ENCODE data around the gene NFIB. TPM values are rescaled to one million over a fixed set of nuclear protein-coding genes. Genes with fewer than 3 reads are reported as not detected.

The NFIB gene
- total and polyA plus RNA-seq, 8 donors = 6.7 to 624 (median 71.4) TPM

- no peak overlapping the region for H3K4me3 ChIP-seq
- no peak for DNase-seq
- WGBS, 5 donors = 83 to 95% (median 92%) methylated on average over 1 of the region's 1 CpG
- H3K9me3 ChIP-seq = no peaks in the 10 kb centered on the region
- peaks cover 16 to 69% (median 42%) of the 10 kb centered on the region in 4 donors for H3K4me1 ChIP-seq
- intact Hi-C loops (cut with DNase I; ENCODE audit: low total_unique reads) = no loop called here
- no peaks in the 10 kb centered on the region for H3K36me3 ChIP-seq
- H3K27ac ChIP-seq = peak overlapping the region in 4 of 5 donors; percentile 35 to 65 (median 55)
- TF ChIP-seq CTCF (IDR thresholded peaks at IDR 0.05) (no peak), POLR2AphosphoS5 (IDR thresholded peaks at IDR 0.05) (no peak), POLR2A (IDR thresholded peaks at IDR 0.05) (no peak), EP300 (IDR thresholded peaks at IDR 0.05) (no peak)
- no peaks in the 10 kb centered on the region for H3K27me3 ChIP-seq
Observed at GRCh38 chr9:14222149-14222835, 91.6 kb downstream of the NFIB start.

GRCh38 chr9:14221558-14221957 lies 92.4 kb downstream of the NFIB start:
- H3K4me3 ChIP-seq = no peak overlapping the region
- TF ChIP-seq POLR2AphosphoS5 (IDR thresholded peaks at IDR 0.05) (peak in 1 of 3 donors; percentile 60), EP300 (IDR thresholded peaks at IDR 0.05) (no peak), CTCF (IDR thresholded peaks at IDR 0.05) (no peak), POLR2A (IDR thresholded peaks at IDR 0.05) (no peak)
- DNase-seq = peak in 1 of 2 donors; percentile 67
- peak overlapping the region in 4 of 5 donors; percentile 35 to 65 (median 55) for H3K27ac ChIP-seq
- peaks cover 16 to 77% (median 44%) of the 10 kb centered on the region in 4 donors for H3K4me1 ChIP-seq
- no peaks in the 10 kb centered on the region for H3K36me3 ChIP-seq
- H3K27me3 ChIP-seq = no peaks in the 10 kb centered on the region
- intact Hi-C loops (cut with DNase I; ENCODE audit: low total_unique reads) = no loop called here
- H3K9me3 ChIP-seq = no peaks in the 10 kb centered on the region

DNA sequence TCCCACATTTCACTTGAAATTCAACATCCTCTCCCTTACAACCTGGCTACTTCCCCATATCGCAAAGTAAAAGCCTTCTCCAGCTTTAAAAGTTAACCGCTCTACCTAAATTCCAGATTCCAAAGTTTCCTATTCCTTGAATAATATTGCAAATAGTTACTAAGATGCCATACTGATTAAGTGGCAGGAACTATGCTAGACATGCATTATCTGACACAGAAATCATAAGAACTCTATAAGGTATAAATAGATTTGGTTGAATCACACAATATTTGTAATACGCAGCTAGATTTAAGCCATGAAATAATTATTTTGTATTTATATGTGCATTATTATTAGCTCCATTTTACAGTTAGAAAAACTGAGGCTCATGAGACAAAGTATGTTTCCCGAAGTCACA lies 92.8 kb downstream of the NFIB start:
- no peaks in the 10 kb centered on the region for H3K9me3 ChIP-seq
- no peak overlapping the region for H3K4me3 ChIP-seq
- WGBS, 5 donors = 88 to 99% (median 94%) methylated on average over 4 of the region's 4 CpGs
- no peaks in the 10 kb centered on the region for H3K36me3 ChIP-seq
- TF ChIP-seq CTCF (IDR thresholded peaks at IDR 0.05) (no peak), EP300 (IDR thresholded peaks at IDR 0.05) (no peak), POLR2A (IDR thresholded peaks at IDR 0.05) (no peak), POLR2AphosphoS5 (IDR thresholded peaks at IDR 0.05) (no peak)
- intact Hi-C loops (cut with DNase I; ENCODE audit: low total_unique reads) = no loop called here
- H3K27me3 ChIP-seq = no peaks in the 10 kb centered on the region
- DNase-seq = no peak
- H3K27ac ChIP-seq = peak overlapping the region in 4 of 5 donors; percentile 0 to 65 (median 41)
- peaks cover 16 to 81% (median 45%) of the 10 kb centered on the region in 4 donors for H3K4me1 ChIP-seq

DNA sequence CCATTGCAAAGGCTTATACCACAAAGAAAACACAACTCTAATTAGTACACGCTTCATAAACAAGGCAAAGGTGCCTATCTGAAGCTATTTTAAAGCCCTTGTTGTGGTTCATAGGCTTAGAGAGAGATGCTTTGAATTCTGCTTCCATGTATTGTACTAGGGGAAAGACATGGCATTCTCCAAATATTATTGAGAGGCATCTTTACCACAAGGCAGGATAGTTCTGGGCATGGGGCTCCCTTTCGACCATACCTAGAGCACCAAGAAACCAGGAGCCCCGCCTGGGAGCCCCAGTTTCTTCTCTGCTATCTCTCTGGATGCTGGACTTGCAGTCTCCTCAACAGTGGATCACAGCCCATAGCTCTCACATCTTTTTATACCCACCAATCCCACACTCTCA lies 93.7 kb downstream of the NFIB start:
- Histone ChIP-seq H3K27me3 (no peaks in the 10 kb centered on the region), H3K4me3 (no peak overlapping the region), H3K27ac (peak overlapping the region in 2 of 5 donors; percentile 0 to 20), H3K36me3 (no peaks in the 10 kb centered on the region), H3K9me3 (no peaks in the 10 kb centered on the region), H3K4me1 (peaks cover 16 to 90% (median 53%) of the 10 kb centered on the region in 4 donors)
- WGBS, 5 donors = 87 to 93% (median 92%) methylated on average over 3 of the region's 3 CpGs
- intact Hi-C loops (cut with DNase I; ENCODE audit: low total_unique reads) = no loop called here
- DNase-seq = no peak
- TF ChIP-seq POLR2AphosphoS5 (IDR thresholded peaks at IDR 0.05) = no peak
- no peak for TF ChIP-seq EP300 (IDR thresholded peaks at IDR 0.05)
- no peak for TF ChIP-seq CTCF (IDR thresholded peaks at IDR 0.05)
- no peak for TF ChIP-seq POLR2A (IDR thresholded peaks at IDR 0.05)

All from stomach (tissue), 9 donors.